Nephron (organoid): ENCODE data around the gene LENG9.
"Not testable (repeated sequence)": the region's sequence is repeated elsewhere in the genome, so short reads cannot be mapped to it uniquely, and the experiment has no call there.

Experiments used
- H3K27ac Mint-ChIP-seq, 3 experiments: 2 replicates each; pipeline ENCODE4 v1.8.0; 2020; ENCODE audit warnings: mixed read lengths in 3 of 3, mild to moderate bottlenecking in 2 of 3, moderate library complexity in 1 of 3
- H3K27me3 Mint-ChIP-seq: 2 replicates; pipeline ENCODE4 v1.8.0; 2021; ENCODE audit warnings: low read depth, mild to moderate bottlenecking, moderate library complexity, mixed read lengths
- H3K36me3 Mint-ChIP-seq: 2 replicates; pipeline ENCODE4 v1.8.0; 2020; ENCODE audit warnings: low read depth, mixed read lengths
- H3K4me1 Mint-ChIP-seq: 2 replicates; pipeline ENCODE4 v1.8.0; 2020; ENCODE audit warnings: mixed read lengths
- H3K4me3 Mint-ChIP-seq, 3 experiments: 2 replicates each; pipeline ENCODE4 v1.8.0; 2020; ENCODE audit warnings: mild to moderate bottlenecking in 3 of 3, mixed read lengths in 3 of 3, moderate library complexity in 2 of 3
- H3K9me3 Mint-ChIP-seq: 2 replicates; pipeline ENCODE4 v1.8.0; 2020; ENCODE audit warnings: mixed read lengths
- TF ChIP-seq, protein P1 (sequence below), 3 experiments: fragments of 200-600 bp; sonication (generic); IDR thresholded peaks; one replicate each; pipeline ENCODE4 v1.5.0; 2021; ENCODE audit warnings: antibody characterized with exemption in 3 of 3; ENCODE audit not compliant: unreplicated experiment in 3 of 3

LENG9 gene

DNA sequence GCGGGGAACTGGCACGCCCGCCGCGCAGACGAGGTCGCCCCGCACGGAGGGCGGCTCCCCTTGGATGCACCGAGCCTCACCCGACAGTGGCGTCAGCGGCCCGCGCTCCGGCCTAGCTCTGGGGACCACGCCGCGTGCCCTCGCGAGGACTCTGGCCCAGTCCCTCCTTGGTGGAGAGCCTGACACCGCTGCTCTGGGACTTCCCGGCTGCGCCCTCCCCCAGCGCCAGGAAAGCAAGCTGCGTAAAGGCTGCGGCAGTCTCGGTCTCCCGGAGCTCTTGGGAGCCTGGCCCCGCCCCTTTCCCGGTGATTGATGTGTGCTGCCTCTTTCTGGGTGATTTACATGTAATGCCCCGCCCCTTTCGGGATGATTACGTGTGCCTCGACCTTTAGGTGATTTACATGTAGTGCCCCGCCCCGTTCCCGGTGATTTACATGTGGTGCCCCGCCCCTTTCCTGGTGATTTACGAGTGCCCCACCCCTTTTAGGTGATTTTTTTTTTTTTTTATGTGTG, at the start of gene LENG9:
Gene LENG9, minus strand, starts transcription at position 248 of the 513 bp plus-strand sequence. CDS start 252 bp downstream, outside the sequence.
- Mint-ChIP-seq H3K36me3 (peaks cover 37% of the 10 kb centered on the region), H3K27ac (peak within 1 kb of the TSS; percentile 95 to 99 (median 97))

DNA sequence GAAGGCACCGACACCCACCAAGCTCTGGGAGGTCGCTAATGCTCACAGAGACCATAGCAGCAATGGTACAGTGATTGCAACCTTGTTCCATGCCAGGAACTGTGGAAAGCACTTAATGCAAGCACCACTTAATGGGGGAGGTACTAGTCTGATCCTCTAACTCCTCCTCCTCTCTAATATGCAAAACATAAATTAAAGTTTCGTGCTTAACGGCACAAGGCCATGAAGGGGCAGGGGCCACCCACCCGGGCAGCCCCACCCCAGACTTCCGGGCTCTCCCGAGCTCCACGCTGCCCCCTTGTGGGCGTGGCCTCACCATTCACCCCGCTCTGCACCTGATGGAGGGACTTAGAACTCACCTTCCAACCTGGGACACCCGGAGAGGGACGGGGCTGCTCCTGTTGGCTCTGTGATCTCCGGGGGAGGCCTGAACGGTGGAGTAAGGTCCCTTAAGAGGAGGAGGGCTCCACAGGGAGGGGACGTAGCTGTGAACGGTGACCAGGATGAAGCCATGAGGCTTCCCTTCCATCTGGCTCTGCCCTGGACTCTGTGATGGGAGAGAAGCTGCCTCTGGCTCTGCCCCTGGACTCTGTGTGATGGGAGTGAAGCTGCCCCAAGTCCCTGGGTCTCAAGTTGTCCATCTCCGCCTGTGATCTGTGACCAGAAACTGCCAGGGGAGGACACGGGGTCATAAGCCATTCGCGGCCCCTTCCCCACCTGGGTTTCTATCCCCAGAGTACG, 45.8 kb upstream of the LENG9 start:
- H3K27ac Mint-ChIP-seq, H3K27me3 Mint-ChIP-seq, H3K36me3 Mint-ChIP-seq, H3K4me1 Mint-ChIP-seq, H3K4me3 Mint-ChIP-seq: not testable (repeated sequence)
- H3K9me3 Mint-ChIP-seq: peaks cover 26% of the 10 kb centered on the region

More for the DNA sequence above, at the start of gene LENG9:
- H3K4me3 Mint-ChIP-seq: peak within 1 kb of the TSS; percentile 88
- H3K9me3 Mint-ChIP-seq: no peaks in the 10 kb centered on the region
- TF ChIP-seq, protein P1, sequence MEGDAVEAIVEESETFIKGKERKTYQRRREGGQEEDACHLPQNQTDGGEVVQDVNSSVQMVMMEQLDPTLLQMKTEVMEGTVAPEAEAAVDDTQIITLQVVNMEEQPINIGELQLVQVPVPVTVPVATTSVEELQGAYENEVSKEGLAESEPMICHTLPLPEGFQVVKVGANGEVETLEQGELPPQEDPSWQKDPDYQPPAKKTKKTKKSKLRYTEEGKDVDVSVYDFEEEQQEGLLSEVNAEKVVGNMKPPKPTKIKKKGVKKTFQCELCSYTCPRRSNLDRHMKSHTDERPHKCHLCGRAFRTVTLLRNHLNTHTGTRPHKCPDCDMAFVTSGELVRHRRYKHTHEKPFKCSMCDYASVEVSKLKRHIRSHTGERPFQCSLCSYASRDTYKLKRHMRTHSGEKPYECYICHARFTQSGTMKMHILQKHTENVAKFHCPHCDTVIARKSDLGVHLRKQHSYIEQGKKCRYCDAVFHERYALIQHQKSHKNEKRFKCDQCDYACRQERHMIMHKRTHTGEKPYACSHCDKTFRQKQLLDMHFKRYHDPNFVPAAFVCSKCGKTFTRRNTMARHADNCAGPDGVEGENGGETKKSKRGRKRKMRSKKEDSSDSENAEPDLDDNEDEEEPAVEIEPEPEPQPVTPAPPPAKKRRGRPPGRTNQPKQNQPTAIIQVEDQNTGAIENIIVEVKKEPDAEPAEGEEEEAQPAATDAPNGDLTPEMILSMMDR (IDR thresholded peaks at IDR 0.05; ENCODE audit: unreplicated experiment in 3 of 3): no peak
- H3K4me1 Mint-ChIP-seq: peaks cover 31% of the 10 kb centered on the region
- H3K27me3 Mint-ChIP-seq: peaks cover 4% of the 10 kb centered on the region

DNA sequence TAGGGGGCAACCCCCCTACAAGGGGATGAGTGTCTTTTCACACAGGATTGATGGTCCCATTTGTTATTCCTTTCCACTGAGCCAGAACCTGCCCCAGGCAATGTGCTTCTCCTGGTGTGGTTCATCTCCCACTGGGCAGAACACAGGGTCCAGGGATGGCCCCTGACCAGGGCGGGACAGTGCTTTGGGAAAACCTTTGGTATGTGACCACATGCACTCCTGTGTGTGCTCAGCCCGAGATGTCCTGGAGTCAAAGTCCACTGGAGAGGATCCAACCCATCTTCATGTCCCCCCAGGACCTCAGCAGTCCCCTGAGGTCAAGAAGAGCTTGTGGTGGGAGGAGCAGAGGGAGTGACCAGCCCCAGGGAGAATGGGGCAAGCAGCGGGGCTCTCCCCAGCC, 44.9 kb upstream of the LENG9 start:
- H3K9me3 Mint-ChIP-seq: peaks cover 26% of the 10 kb centered on the region
- not testable (repeated sequence) for H3K36me3 Mint-ChIP-seq

DNA sequence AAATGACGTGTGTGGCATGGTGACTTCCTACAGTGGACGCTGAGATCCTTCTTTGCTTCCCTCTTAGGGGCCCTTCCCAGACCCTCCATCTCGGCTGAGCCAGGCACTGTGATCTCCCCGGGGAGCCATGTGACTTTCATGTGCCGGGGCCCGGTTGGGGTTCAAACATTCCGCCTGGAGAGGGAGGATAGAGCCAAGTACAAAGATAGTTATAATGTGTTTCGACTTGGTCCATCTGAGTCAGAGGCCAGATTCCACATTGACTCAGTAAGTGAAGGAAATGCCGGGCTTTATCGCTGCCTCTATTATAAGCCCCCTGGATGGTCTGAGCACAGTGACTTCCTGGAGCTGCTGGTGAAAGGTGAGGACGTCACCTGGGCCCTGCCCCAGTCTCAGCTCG, 44.2 kb upstream of the LENG9 start:
- Mint-ChIP-seq H3K27me3 (no peaks in the 10 kb centered on the region), H3K4me3 (no peak overlapping the region), H3K27ac (no peak overlapping the region), H3K36me3 (no peaks in the 10 kb centered on the region), H3K9me3 (peaks cover 20% of the 10 kb centered on the region), H3K4me1 (no peaks in the 10 kb centered on the region)
- TF ChIP-seq, protein P1 (IDR thresholded peaks at IDR 0.05; ENCODE audit: unreplicated experiment in 3 of 3): no peak

More for the DNA sequence above, 44.9 kb upstream of the LENG9 start:
- not testable (repeated sequence) for H3K27me3 Mint-ChIP-seq, H3K27ac Mint-ChIP-seq, H3K4me1 Mint-ChIP-seq, H3K4me3 Mint-ChIP-seq

DNA sequence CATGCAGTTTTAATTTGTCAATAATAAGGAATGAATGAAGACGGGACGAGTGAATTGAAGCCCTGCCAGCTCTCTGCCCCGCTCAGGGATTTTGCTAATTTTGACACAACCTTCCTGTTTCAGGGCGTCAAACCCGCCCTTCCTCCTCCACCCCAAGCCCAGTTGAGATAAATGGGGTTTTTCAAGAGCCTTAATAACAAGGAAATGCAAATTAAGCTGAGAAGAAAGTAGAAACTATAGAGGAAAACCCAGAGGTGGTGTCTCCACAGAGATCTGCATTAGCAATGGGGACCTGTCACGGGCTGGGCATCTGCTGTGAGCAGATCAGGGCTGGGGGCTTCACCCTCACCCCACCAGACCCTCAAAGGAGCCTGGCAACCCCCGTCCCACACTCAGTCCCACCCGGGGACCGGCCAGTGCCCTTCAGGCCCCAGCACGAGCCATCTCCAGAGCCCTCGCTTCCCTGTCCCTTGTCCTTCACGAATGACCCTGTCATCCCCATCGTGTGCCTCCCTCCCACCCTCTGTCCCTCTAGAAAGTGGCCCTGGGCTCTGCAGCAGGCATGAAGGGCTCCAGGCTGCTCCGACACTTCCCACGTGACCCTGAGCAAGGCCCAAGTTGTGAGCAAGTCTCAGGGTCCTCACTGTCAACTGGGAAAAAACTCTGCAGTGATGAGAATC, 43.6 kb upstream of the LENG9 start:
- not testable (repeated sequence) for H3K36me3 Mint-ChIP-seq, H3K4me1 Mint-ChIP-seq, H3K27me3 Mint-ChIP-seq, H3K4me3 Mint-ChIP-seq, H3K27ac Mint-ChIP-seq
- peaks cover 18% of the 10 kb centered on the region for H3K9me3 Mint-ChIP-seq

DNA sequence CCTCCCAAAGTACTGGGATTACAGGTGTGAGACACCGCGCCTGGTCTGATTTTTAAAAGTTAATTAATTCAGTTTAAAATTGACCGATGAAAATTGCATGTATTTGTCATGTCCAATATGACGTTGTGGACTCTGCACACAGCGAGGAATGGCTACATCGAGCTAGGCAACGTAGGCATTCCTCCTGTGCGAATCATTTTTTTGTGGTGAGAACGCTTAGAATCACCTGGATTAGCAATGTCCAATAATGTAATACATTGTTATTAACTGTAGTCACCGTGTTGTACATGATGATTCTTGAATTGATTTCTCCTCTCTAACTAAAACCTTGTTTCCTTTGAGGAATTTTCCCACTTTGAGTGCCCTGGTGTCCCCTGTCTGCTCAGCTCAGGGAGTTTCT, 42.5 kb upstream of the LENG9 start:
- Mint-ChIP-seq H3K27me3 (no peaks in the 10 kb centered on the region), H3K4me3 (no peak overlapping the region), H3K27ac (no peak overlapping the region), H3K36me3 (no peaks in the 10 kb centered on the region), H3K4me1 (no peaks in the 10 kb centered on the region), H3K9me3 (peaks cover 19% of the 10 kb centered on the region)
- TF ChIP-seq, protein P1 (IDR thresholded peaks at IDR 0.05; ENCODE audit: unreplicated experiment in 3 of 3): no peak

DNA sequence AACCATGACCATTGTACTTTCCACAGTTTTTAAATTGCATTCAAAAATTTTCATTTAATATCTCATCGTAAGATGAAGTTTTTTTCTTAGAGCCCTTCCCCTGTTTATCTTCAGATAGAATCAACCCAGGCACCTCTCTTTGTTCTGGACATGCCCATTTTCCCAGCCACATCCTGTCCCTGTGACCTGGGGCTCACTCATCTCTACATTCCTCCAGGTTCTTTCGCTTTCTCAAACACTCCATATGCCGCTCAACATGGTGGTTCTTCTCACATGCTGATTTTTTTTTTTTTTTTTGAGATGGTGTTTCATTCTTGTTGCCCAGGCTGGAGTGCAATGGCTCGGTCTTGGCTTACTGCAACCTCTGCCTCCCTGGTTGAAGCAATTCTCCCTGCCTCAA, 42.0 kb upstream of the LENG9 start:
- H3K4me3 Mint-ChIP-seq, H3K36me3 Mint-ChIP-seq, H3K4me1 Mint-ChIP-seq, H3K27ac Mint-ChIP-seq, H3K27me3 Mint-ChIP-seq: not testable (repeated sequence)
- peaks cover 24% of the 10 kb centered on the region for H3K9me3 Mint-ChIP-seq
